H1 (cell line): ENCODE results near the gene C2. TPM values are rescaled to one million over a fixed set of nuclear protein-coding genes. Genes with fewer than 3 reads are reported as not detected.
"Not testable (repeated sequence)": the region's sequence is repeated elsewhere in the genome, so short reads cannot be mapped to it uniquely, and the experiment has no call there.

Source experiments
- CTCF ChIA-PET: fragments of 300-600 bp; sonication (Branson Sonifier 250); formaldehyde crosslinking; loops from one replicate; lab custom pipeline; 2021; ENCODE audit not compliant: partially characterized antibody; lab: Charles Lee
- POLR2A ChIA-PET: fragments of 300-600 bp; sonication (Branson Sonifier 250); formaldehyde crosslinking; loops from one replicate; lab custom pipeline; 2021; ENCODE audit warnings: inconsistent platforms; ENCODE audit not compliant: partially characterized antibody; lab: Charles Lee
- DNase-seq, 2 experiments: peaks; one replicate each; pipeline versions ENCODE4 v3.0.0 to v3.0.0-alpha.2; 2010 to 2022; ENCODE audit warnings: low spot score in 2 of 2, low read depth in 1 of 2, mixed read lengths in 1 of 2
- FAIRE-seq: peaks from 2 replicates; lab custom pipeline; 2011; peaks lifted over from hg19 to GRCh38; lab: Jason Lieb, UNC
- H2AFZ ChIP-seq: 2 replicates; pipeline ENCODE4 v1.8.1; 2012; ENCODE audit warnings: low read length, inconsistent platforms
- H2AK5ac ChIP-seq: 2 replicates; pipeline ENCODE4 v1.6.1; 2013; ENCODE audit warnings: low read depth, low read length
- H2BK120ac ChIP-seq: replicated peaks from 2 replicates; pipeline ENCODE3; 2013; ENCODE audit warnings: low read depth, low read length, inconsistent platforms
- H2BK12ac ChIP-seq: 2 replicates; pipeline ENCODE4 v1.6.1; 2013; ENCODE audit warnings: low read depth, low read length
- H2BK15ac ChIP-seq: 2 replicates; pipeline ENCODE4 v1.6.1; 2013; ENCODE audit warnings: low read length
- H2BK20ac ChIP-seq: 2 replicates; pipeline ENCODE4 v1.6.1; 2013; ENCODE audit warnings: low read length
- H2BK5ac ChIP-seq: 2 replicates; pipeline ENCODE4 v1.6.1; 2013; ENCODE audit warnings: low read depth, low read length
- H3K14ac ChIP-seq: 2 replicates; pipeline ENCODE4 v1.6.1; 2013; ENCODE audit warnings: inconsistent platforms; ENCODE audit not compliant: insufficient read length
- H3K18ac ChIP-seq: 2 replicates; pipeline ENCODE4 v1.6.1; 2013; ENCODE audit warnings: low read length; ENCODE audit errors: extremely low read depth
- H3K23ac ChIP-seq: 2 replicates; pipeline ENCODE4 v1.6.1; 2013; ENCODE audit warnings: inconsistent platforms; ENCODE audit not compliant: insufficient read length
- H3K23me2 ChIP-seq: 2 replicates; pipeline ENCODE4 v1.6.1; 2013; ENCODE audit warnings: low read depth, low read length
- H3K27ac ChIP-seq: 2 replicates; pipeline ENCODE4 v1.6.1; 2011; ENCODE audit warnings: low read depth, low read length, inconsistent platforms
- H3K27me3 ChIP-seq, 4 experiments: replicated peaks in 1 of 4; 1 replicate in 1 of 4; 2 replicates in 3 of 4; pipeline versions ENCODE4 v1.6.1 to v1.8.1; 2011 to 2013; ENCODE audit warnings: low read length in 3 of 4, mild to moderate bottlenecking in 3 of 4, inconsistent platforms in 2 of 4, mixed read lengths in 2 of 4, moderate library complexity in 1 of 4; ENCODE audit not compliant: control insufficient read depth in 3 of 4, insufficient read depth in 3 of 4; ENCODE audit errors: extremely low read depth in 1 of 4
- H3K36me3 ChIP-seq, 4 experiments: 2 replicates each; pipeline versions ENCODE4 v1.6.1 to v1.8.1; 2011 to 2013; ENCODE audit warnings: mild to moderate bottlenecking in 4 of 4, low read length in 3 of 4, moderate library complexity in 2 of 4, control low read depth in 1 of 4, inconsistent platforms in 1 of 4; ENCODE audit not compliant: insufficient read depth in 4 of 4, control insufficient read depth in 2 of 4
- H3K4ac ChIP-seq: replicated peaks from 2 replicates; pipeline ENCODE3; 2013; ENCODE audit warnings: low read length, low read depth, mixed read lengths, inconsistent platforms; ENCODE audit not compliant: insufficient read length
- H3K4me1 ChIP-seq, 4 experiments: replicated peaks in 1 of 4; 1 replicate in 1 of 4; 2 replicates in 3 of 4; pipeline versions ENCODE4 v1.6.1 to v1.8.1; 2011 to 2013; ENCODE audit warnings: low read length in 3 of 4, inconsistent platforms in 2 of 4, mixed read lengths in 1 of 4; ENCODE audit not compliant: insufficient read depth in 4 of 4, control insufficient read depth in 3 of 4
- H3K4me2 ChIP-seq, 2 experiments: 2 replicates each; pipeline versions ENCODE4 v1.6.1 to v1.8.1; 2011 to 2013; ENCODE audit warnings: low read depth in 2 of 2, low read length in 2 of 2, control low read depth in 1 of 2, inconsistent platforms in 1 of 2, mild to moderate bottlenecking in 1 of 2; ENCODE audit not compliant: insufficient read depth in 1 of 2
- H3K4me3 ChIP-seq, 4 experiments: fragments of 200-600, 300-600 bp in 1 of 4; sonication (generic), shearing (Covaris generic), sonication (Bioruptor Twin) in 1 of 4; 2 replicates each; pipeline versions ENCODE4 v1.5.1 to v1.8.1; 2011 to 2016; ENCODE audit warnings: low read length in 4 of 4, low read depth in 3 of 4, control low read depth in 2 of 4, inconsistent platforms in 2 of 4, mild to moderate bottlenecking in 2 of 4, mixed read lengths in 1 of 4, moderate library complexity in 1 of 4; ENCODE audit not compliant: insufficient read depth in 2 of 4; ENCODE audit errors: extremely low read depth in 1 of 4
- H3K56ac ChIP-seq: replicated peaks from 2 replicates; pipeline ENCODE3; 2013; ENCODE audit warnings: low read depth, mild to moderate bottlenecking, mixed read lengths, low read length, inconsistent platforms; ENCODE audit not compliant: insufficient read length
- H3K79me1 ChIP-seq: 2 replicates; pipeline ENCODE4 v1.6.1; 2013; ENCODE audit warnings: low read depth, low read length, control low read depth
- H3K79me2 ChIP-seq, 2 experiments: 2 replicates each; pipeline versions ENCODE4 v1.6.1 to v1.8.1; 2012 to 2013; ENCODE audit warnings: low read length in 2 of 2, mild to moderate bottlenecking in 2 of 2, inconsistent platforms in 1 of 2; ENCODE audit not compliant: insufficient read depth in 2 of 2, control insufficient read depth in 1 of 2
- H3K9ac ChIP-seq, 4 experiments: replicated peaks in 1 of 4; 1 replicate in 1 of 4; 2 replicates in 3 of 4; pipeline versions ENCODE4 v1.6.1 to v1.8.1; 2011 to 2013; ENCODE audit warnings: low read depth in 3 of 4, low read length in 3 of 4, control low read depth in 2 of 4, mild to moderate bottlenecking in 2 of 4, moderate library complexity in 2 of 4, inconsistent platforms in 1 of 4; ENCODE audit errors: extremely low read depth in 1 of 4
- H3K9me3 ChIP-seq, 2 experiments: 2 replicates each; pipeline versions ENCODE4 v1.6.1 to v1.8.1; 2012 to 2013; ENCODE audit warnings: mild to moderate bottlenecking in 2 of 2, moderate library complexity in 2 of 2, control low read depth in 1 of 2, inconsistent platforms in 1 of 2, low read depth in 1 of 2, low read length in 1 of 2, mixed read lengths in 1 of 2; ENCODE audit not compliant: insufficient read depth in 2 of 2
- H4K20me1 ChIP-seq, 2 experiments: replicated peaks in 1 of 2; 2 replicates each; pipeline versions ENCODE3 to v1.8.1; 2011 to 2013; ENCODE audit warnings: inconsistent platforms in 2 of 2, low read length in 2 of 2, mild to moderate bottlenecking in 1 of 2; ENCODE audit not compliant: insufficient read depth in 2 of 2, control insufficient read depth in 1 of 2
- H4K5ac ChIP-seq: 2 replicates; pipeline ENCODE4 v1.6.1; 2013; ENCODE audit warnings: low read length, low read depth, mixed read lengths, inconsistent platforms; ENCODE audit not compliant: insufficient read length
- H4K8ac ChIP-seq: 2 replicates; pipeline ENCODE4 v1.8.0; 2013; ENCODE audit warnings: mild to moderate bottlenecking, moderate library complexity, low read length, inconsistent platforms; ENCODE audit not compliant: insufficient read depth; ENCODE audit errors: extremely low read depth
- H4K91ac ChIP-seq: replicated peaks from 2 replicates; pipeline ENCODE3; 2013; ENCODE audit warnings: low read length, mixed read lengths, inconsistent platforms; ENCODE audit not compliant: insufficient read length
- BCL11A ChIP-seq, 2 experiments: IDR thresholded peaks; one replicate each; pipeline ENCODE4 v1.6.1; 2011; ENCODE audit warnings: low read depth in 2 of 2, low read length in 2 of 2, mild to moderate bottlenecking in 2 of 2
- WGBS, 2 experiments: shearing (Covaris generic) in 1 of 2; methylation state at CpG; one replicate each; pipeline versions ENCODE4 v1.1.6 to v1.1.7; 2013 to 2015; ENCODE audit warnings: low lambda C conversion rate in 2 of 2, mixed read lengths in 2 of 2, inconsistent platforms in 1 of 2, low coverage in 1 of 2, missing lambda C conversion rate in 1 of 2; ENCODE audit not compliant: insufficient replicate concordance in 2 of 2, insufficient coverage in 1 of 2, insufficient read length in 1 of 2; ENCODE audit errors: extremely low coverage in 1 of 2, missing lambda C conversion rate in 1 of 2; 5-methylcytosine and 5-hydroxymethylcytosine counted together
- polyA plus RNA-seq, 7 experiments: library from polyadenylated mRNA; depleted of rRNA in 3 of 7; stranded (reverse) in 5 of 7; unstranded in 2 of 7; fragments of >200 nt in 5 of 7; fragments of 200-250 nt in 2 of 7; gene quantifications; 1 replicate in 5 of 7; 2 replicates in 1 of 7; 4 replicates in 1 of 7; pipeline versions ENCODE4 v1.2.1 to v1.2.3, GENCODE V29; 2011 to 2013; ENCODE audit warnings: missing spikeins in 2 of 7, mixed read lengths in 2 of 7
- total RNA-seq: library from RNA; stranded (reverse); fragmentation: NEBNext Ultra II Directional; extraction: Animal tissue kit (Norgen Biotek cat#: 25700); gene quantifications from 2 replicates; pipeline ENCODE4 v1.2.1, GENCODE V29; 2021

Gene C2
- total and polyA plus RNA-seq, 2 of the 8 experiments (the other 6 are each of a cell fraction or from before 2014, with no cell fraction given) = 0.26 to 0.38 TPM

DNA sequence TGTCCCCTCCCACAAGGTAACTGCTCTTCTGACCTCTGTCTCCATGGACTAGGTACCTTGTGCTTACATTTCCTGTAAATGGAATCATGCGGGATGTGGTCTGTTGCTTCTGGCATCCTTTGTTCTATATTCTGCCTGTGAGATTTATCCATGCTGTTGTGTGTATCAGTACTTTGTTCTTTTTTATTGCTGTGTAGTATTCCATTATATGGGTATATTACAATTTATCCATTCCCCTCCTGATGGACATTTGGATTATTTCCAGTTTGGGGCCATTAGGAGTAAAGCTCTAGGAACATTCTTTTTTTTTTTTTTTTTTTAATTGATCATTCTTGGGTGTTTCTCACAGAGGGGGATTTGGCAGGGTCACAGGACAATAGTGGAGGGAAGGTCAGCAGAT is 3.4 kb downstream of the C2 start:
- no peak overlapping the region for H4K91ac ChIP-seq
- H4K5ac ChIP-seq = no peak overlapping the region
- DNase-seq (no peak), FAIRE-seq (no peak)
- H2AFZ ChIP-seq = no peak overlapping the region
- POLR2A ChIA-PET = interaction anchor here (0.6 to 1.7 kb wide), 2 partner anchors 14 to 24 kb away, joined by 3 to 5 read pairs; partner anchors contain the start of gene CFB
- H4K8ac ChIP-seq = no peak overlapping the region
- H3K4me1 ChIP-seq = no peaks in the 10 kb centered on the region
- no peak overlapping the region for H3K4me3 ChIP-seq
- no peaks in the 10 kb centered on the region for H3K27me3 ChIP-seq
- no peaks in the 10 kb centered on the region for H3K79me1 ChIP-seq
- no peaks in the 10 kb centered on the region for H3K23me2 ChIP-seq
- H2BK20ac ChIP-seq = no peak overlapping the region
- H3K4ac ChIP-seq = no peak overlapping the region
- no peak overlapping the region for H2BK12ac ChIP-seq
- H2BK5ac ChIP-seq = no peak overlapping the region
- H3K14ac ChIP-seq = no peak overlapping the region
- 100% methylated on average over 1 of the region's 1 CpG; no CpG with 5 or more reads in 1 of the 2 experiments for WGBS, 2 experiments
- H3K18ac ChIP-seq = no peak overlapping the region
- H2BK120ac ChIP-seq = no peak overlapping the region
- no peaks in the 10 kb centered on the region for H3K79me2 ChIP-seq
- H2BK15ac ChIP-seq = no peak overlapping the region
- H3K23ac ChIP-seq = no peak overlapping the region
- CTCF ChIA-PET = interaction anchor here (0.6 to 2.3 kb wide), 5 partner anchors 13 to 41 kb away, joined by 3 to 17 read pairs (median 3); no protein-coding TSS in a partner anchor
- H3K56ac ChIP-seq = no peak overlapping the region
- H3K27ac ChIP-seq = no peak overlapping the region
- H4K20me1 ChIP-seq = no peaks in the 10 kb centered on the region
- H3K4me2 ChIP-seq = no peak overlapping the region
- peaks cover 4 to 7% of the 10 kb centered on the region in 2 experiments; a peak in 1 of 4 replicates for H3K9me3 ChIP-seq
- no peak overlapping the region for H2AK5ac ChIP-seq
- no peak for TF ChIP-seq BCL11A (IDR thresholded peaks at IDR 0.05; ENCODE audit: low read depth in 2 of 2, low read length in 2 of 2)
- H3K9ac ChIP-seq = no peak overlapping the region
- no peaks in the 10 kb centered on the region for H3K36me3 ChIP-seq

DNA sequence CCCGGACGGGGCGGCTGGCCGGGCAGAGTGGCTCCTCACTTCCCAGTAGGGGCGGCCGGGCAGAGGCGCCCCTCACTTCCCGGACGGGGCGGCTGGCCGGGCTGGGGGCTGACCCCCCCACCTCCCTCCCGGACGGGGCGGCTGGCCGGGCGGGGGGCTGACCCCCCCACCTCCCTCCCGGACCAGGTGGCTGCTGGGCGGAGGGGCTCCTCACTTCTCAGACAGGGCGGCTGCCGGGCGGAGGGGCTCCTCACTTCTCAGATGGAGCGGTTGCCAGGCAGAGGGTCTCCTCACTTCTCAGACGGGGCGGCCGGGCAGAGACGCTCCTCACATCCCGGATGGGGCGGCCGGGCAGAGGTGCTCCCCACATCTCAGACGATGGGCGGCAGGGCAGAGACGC is 4.6 kb downstream of the C2 start:
- H4K91ac ChIP-seq, H4K5ac ChIP-seq, H2AFZ ChIP-seq, H3K14ac ChIP-seq, H2BK120ac ChIP-seq, DNase-seq, H3K23me2 ChIP-seq, H2BK5ac ChIP-seq, H2BK12ac ChIP-seq, H3K79me2 ChIP-seq, CTCF ChIA-PET, H4K8ac ChIP-seq, H3K18ac ChIP-seq, H3K79me1 ChIP-seq, H3K9ac ChIP-seq, H3K27ac ChIP-seq, H3K23ac ChIP-seq, H2BK15ac ChIP-seq, H4K20me1 ChIP-seq, H2AK5ac ChIP-seq, POLR2A ChIA-PET, H3K4me1 ChIP-seq, H3K9me3 ChIP-seq, H2BK20ac ChIP-seq, H3K4ac ChIP-seq, FAIRE-seq, H3K36me3 ChIP-seq, H3K56ac ChIP-seq, H3K27me3 ChIP-seq, H3K4me3 ChIP-seq, H3K4me2 ChIP-seq: not testable (repeated sequence)
- 95% methylated on average over 10 of the region's 32 CpGs; no CpG with 5 or more reads in 1 of the 2 experiments for WGBS, 2 experiments
